ENCODE measurements around the gene ZNF584.

DNA sequence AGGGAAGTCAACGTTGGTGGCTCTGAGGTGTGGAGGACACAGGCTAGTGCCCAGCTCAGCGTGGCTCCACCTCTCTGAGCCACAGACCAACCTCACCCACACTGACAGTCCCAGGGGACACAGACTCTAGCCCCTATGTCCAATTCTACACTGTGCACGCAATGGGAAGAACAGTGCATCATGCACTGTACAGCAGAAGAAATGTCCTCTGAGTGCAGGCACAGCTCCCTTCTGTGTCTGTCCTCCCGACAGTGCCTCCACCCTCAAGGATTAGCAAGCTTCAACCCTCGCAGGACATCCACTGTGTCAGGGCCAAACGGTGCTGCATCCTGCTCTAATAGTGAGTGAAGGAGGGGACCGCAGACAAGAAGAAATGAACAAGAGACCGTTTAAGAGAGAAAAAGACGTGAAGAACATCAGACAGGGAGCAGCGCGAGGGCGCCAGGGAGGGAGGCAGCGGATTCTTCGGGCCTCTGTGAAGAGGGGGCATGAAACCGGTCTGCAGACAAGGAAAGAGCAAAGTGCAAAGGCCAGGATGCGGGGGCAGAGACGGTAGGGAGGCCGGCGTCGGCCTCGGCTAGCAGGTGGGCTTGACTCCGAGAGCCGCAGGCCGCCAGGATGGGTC is 28.3 kb upstream of the ZNF584 start:
- no peak for TF ChIP-seq POLR2AphosphoS5 (IDR thresholded peaks at IDR 0.05)
- TF ChIP-seq, protein P1, sequence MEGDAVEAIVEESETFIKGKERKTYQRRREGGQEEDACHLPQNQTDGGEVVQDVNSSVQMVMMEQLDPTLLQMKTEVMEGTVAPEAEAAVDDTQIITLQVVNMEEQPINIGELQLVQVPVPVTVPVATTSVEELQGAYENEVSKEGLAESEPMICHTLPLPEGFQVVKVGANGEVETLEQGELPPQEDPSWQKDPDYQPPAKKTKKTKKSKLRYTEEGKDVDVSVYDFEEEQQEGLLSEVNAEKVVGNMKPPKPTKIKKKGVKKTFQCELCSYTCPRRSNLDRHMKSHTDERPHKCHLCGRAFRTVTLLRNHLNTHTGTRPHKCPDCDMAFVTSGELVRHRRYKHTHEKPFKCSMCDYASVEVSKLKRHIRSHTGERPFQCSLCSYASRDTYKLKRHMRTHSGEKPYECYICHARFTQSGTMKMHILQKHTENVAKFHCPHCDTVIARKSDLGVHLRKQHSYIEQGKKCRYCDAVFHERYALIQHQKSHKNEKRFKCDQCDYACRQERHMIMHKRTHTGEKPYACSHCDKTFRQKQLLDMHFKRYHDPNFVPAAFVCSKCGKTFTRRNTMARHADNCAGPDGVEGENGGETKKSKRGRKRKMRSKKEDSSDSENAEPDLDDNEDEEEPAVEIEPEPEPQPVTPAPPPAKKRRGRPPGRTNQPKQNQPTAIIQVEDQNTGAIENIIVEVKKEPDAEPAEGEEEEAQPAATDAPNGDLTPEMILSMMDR (IDR thresholded peaks at IDR 0.05) = no peak
